K562 (cell line): ENCODE measurements around the gene SLC25A51. TPM values are rescaled to one million over a fixed set of nuclear protein-coding genes. Genes with fewer than 3 reads are reported as not detected.

Experiments used
- BRCA1 ChIP-seq, 2 experiments: fragments of 450-650 bp in 1 of 2; sonication (generic) in 1 of 2; formaldehyde crosslinking in 1 of 2; IDR thresholded peaks; 2 replicates each; pipeline versions ENCODE4 v1.5.0 to v1.6.1; 2017 to 2020; ENCODE audit warnings: mild to moderate bottlenecking in 1 of 2, missing genetic modification reagents in 1 of 2
- CEBPB ChIP-seq: fragments of 450-650 bp; IDR thresholded peaks from 2 replicates; pipeline ENCODE4 v1.6.1; 2016; ENCODE audit warnings: missing genetic modification characterization, missing compliant biosample characterization
- DACH1 ChIP-seq: fragments of 450-650 bp; IDR thresholded peaks from 2 replicates; pipeline ENCODE4 v1.6.1; 2018; ENCODE audit not compliant: partially characterized antibody
- EHMT2 ChIP-seq: fragments of 450-650 bp; IDR thresholded peaks from 2 replicates; pipeline ENCODE4 v1.6.1; 2018; ENCODE audit warnings: antibody characterized with exemption
- EZH2 ChIP-seq: IDR thresholded peaks from 2 replicates; pipeline ENCODE4 v1.6.1; 2012; ENCODE audit warnings: low read depth, mild to moderate bottlenecking, inconsistent platforms, low read length, borderline replicate concordance
- GATAD2A ChIP-seq: fragments of 450-650 bp; IDR thresholded peaks from 2 replicates; pipeline ENCODE4 v1.6.1; 2017
- GATAD2B ChIP-seq: fragments of 450-650 bp; IDR thresholded peaks from 2 replicates; pipeline ENCODE4 v1.6.1; 2017; ENCODE audit warnings: mild to moderate bottlenecking, borderline replicate concordance
- KDM4B ChIP-seq, 2 experiments: fragments of 450-650 bp in 1 of 2; sonication (generic) in 1 of 2; IDR thresholded peaks; 2 replicates each; pipeline ENCODE4 v1.6.1; 2016 to 2017; ENCODE audit warnings: borderline replicate concordance in 2 of 2, antibody characterized with exemption in 1 of 2, low read depth in 1 of 2, mild to moderate bottlenecking in 1 of 2
- MEIS2 ChIP-seq: fragments of 450-650 bp; IDR thresholded peaks from 2 replicates; pipeline ENCODE4 v1.6.1; 2014; ENCODE audit warnings: mild to moderate bottlenecking; ENCODE audit not compliant: partially characterized antibody
- MYBL2 ChIP-seq, 2 experiments: fragments of 450-650 bp in 1 of 2; sonication (generic) in 1 of 2; formaldehyde crosslinking in 1 of 2; IDR thresholded peaks; 2 replicates each; pipeline versions ENCODE4 v1.6.1 to v1.8.1; 2017 to 2022; ENCODE audit warnings: borderline replicate concordance in 1 of 2, inconsistent platforms in 1 of 2, low read depth in 1 of 2, mild to moderate bottlenecking in 1 of 2, missing genetic modification reagents in 1 of 2, moderate library complexity in 1 of 2
- NFIC ChIP-seq: fragments of 450-650 bp; IDR thresholded peaks from 2 replicates; pipeline ENCODE4 v1.6.1; 2017; ENCODE audit warnings: mild to moderate bottlenecking, inconsistent platforms
- PBX2 ChIP-seq, 2 experiments: IDR thresholded peaks in 1 of 2; conservative IDR thresholded peaks in 1 of 2; 2 replicates each; pipeline ENCODE4 v1.6.1; 2016; ENCODE audit warnings: low read depth in 2 of 2, mild to moderate bottlenecking in 1 of 2, missing compliant biosample characterization in 1 of 2, missing genetic modification characterization in 1 of 2, moderate library complexity in 1 of 2
- RAD21 ChIP-seq, 2 experiments: fragments of 250-450 bp in 1 of 2; fragments of 450-650 bp in 1 of 2; sonication (Bioruptor Pico) in 1 of 2; formaldehyde crosslinking in 1 of 2; IDR thresholded peaks in 1 of 2; conservative IDR thresholded peaks in 1 of 2; 2 replicates each; pipeline versions ENCODE4 v1.4.0 to v1.8.0; 2020 to 2022; ENCODE audit warnings: mild to moderate bottlenecking in 2 of 2, moderate library complexity in 1 of 2
- RBM22 ChIP-seq: fragments of 200-400 bp; formaldehyde crosslinking; IDR thresholded peaks from 2 replicates; pipeline ENCODE4 v1.6.1; 2018; ENCODE audit warnings: low read length, low read depth; ENCODE audit not compliant: poor library complexity, severe bottlenecking
- SMARCA4 ChIP-seq: fragments of 450-650 bp; IDR thresholded peaks from 2 replicates; pipeline ENCODE4 v1.6.1; 2016
- STAT6 ChIP-seq: sonication (generic); formaldehyde crosslinking; IDR thresholded peaks from 2 replicates; pipeline ENCODE4 v1.8.1; 2023; ENCODE audit warnings: mild to moderate bottlenecking, missing genetic modification reagents
- VEZF1 ChIP-seq: fragments of 200-800 bp; sonication (Bioruptor generic); IDR thresholded peaks from 2 replicates; pipeline ENCODE4 v1.6.1; 2017; ENCODE audit warnings: missing genetic modification characterization, missing compliant biosample characterization
- ZC3H11A ChIP-seq: IDR thresholded peaks from 2 replicates; pipeline ENCODE4 v1.6.1; 2012; ENCODE audit warnings: low read depth, low read length, improper control_type of control experiment
- ZSCAN29 ChIP-seq: fragments of 450-650 bp; IDR thresholded peaks from 2 replicates; pipeline ENCODE4 v1.6.1; 2017
- polyA plus RNA-seq, 8 experiments: library from polyadenylated mRNA; depleted of rRNA in 4 of 8; stranded (reverse) in 5 of 8; unstranded in 3 of 8; fragments of >200 nt; fragmentation: Nextera tagmentation in 2 of 8; fragmentation: Illumina TruSeq in 1 of 8; extraction: Ambion mirVana in 2 of 8; extraction: Trizol in 1 of 8; gene quantifications; 2 replicates each; pipeline versions ENCODE4 v1.2.1 to v1.2.3, GENCODE V29; 2011 to 2014; ENCODE audit warnings: inconsistent platforms in 1 of 8, missing spikeins in 1 of 8
- total RNA-seq, 7 experiments: library from RNA; depleted of rRNA in 6 of 7; stranded (reverse); fragments of >200 nt in 6 of 7; fragmentation: Illumina TruSeq in 2 of 7; extraction: Trizol in 2 of 7; gene quantifications; 2 replicates each; pipeline versions ENCODE4 v1.2.1 to v1.2.3, GENCODE V29; 2011 to 2021; ENCODE audit warnings: low replicate concordance in 1 of 7

Gene SLC25A51
- total and polyA plus RNA-seq, 9 of the 15 experiments (the other 6 are each of a cell fraction or from before 2014, with no cell fraction given): 9.1 to 40.7 (median 24.5) TPM

GRCh38 chr9:37839496-37840461 is 64.1 kb downstream of the SLC25A51 start (continued):
- TF ChIP-seq PBX2 (CRISPR knock-in tag; IDR thresholded peaks at IDR 0.05; ENCODE audit: low read depth): no peak
- peak; percentile 59 for TF ChIP-seq PBX2 (tag; conservative IDR thresholded peaks at IDR 0.05; ENCODE audit: low read depth)
- TF ChIP-seq BRCA1 (IDR thresholded peaks at IDR 0.05): no peak
- no peak for TF ChIP-seq BRCA1 (CRISPR knock-in tag; IDR thresholded peaks at IDR 0.05)
- TF ChIP-seq CEBPB: peak; percentile 34; the same call in 1 of the 2 replicates
- TF ChIP-seq EHMT2: no peak
- TF ChIP-seq EZH2: no peak
- peak; percentile 72; the same call in 1 of the 2 replicates for TF ChIP-seq SMARCA4
- TF ChIP-seq MYBL2 (IDR thresholded peaks at IDR 0.05; ENCODE audit: low read depth): 0 out of 2 replicates have a peak, but pooled peaks have one; percentile 35
- TF ChIP-seq MYBL2 (CRISPR knock-in tag; IDR thresholded peaks at IDR 0.05; ENCODE audit: borderline replicate concordance): no peak
- no peak for TF ChIP-seq KDM4B (IDR thresholded peaks at IDR 0.05; ENCODE audit: borderline replicate concordance in 2 of 2, low read depth in 1 of 2)
- peak; percentile 63 for TF ChIP-seq MEIS2
- no peak for TF ChIP-seq DACH1
- TF ChIP-seq GATAD2A: 0 out of 2 replicates have a peak, but pooled peaks have one; percentile 31
- no peak for TF ChIP-seq ZSCAN29
- peak; percentile 36; the same call in 1 of the 2 replicates for TF ChIP-seq VEZF1 (CRISPR knock-in tag)
- no peak for TF ChIP-seq RBM22
- TF ChIP-seq ZC3H11A: no peak
- TF ChIP-seq GATAD2B: peak; percentile 63; the same call in 1 of the 2 replicates
- TF ChIP-seq STAT6 (CRISPR knock-in tag): 0 out of 2 replicates have a peak, but pooled peaks have one; percentile 22
- TF ChIP-seq NFIC: peak; percentile 78
- TF ChIP-seq RAD21 (CRISPR knock-in tag; conservative IDR thresholded peaks at IDR 0.05 in 1 of 2, IDR thresholded peaks at IDR 0.05 in 1 of 2): no peak
